Neural progenitor cell (in vitro differentiated cells): ENCODE results near the gene NOS1AP. TPM values are rescaled to one million over a fixed set of nuclear protein-coding genes. Genes with fewer than 3 reads are reported as not detected.

Experiments
- DNase-seq: peaks from one replicate; pipeline ENCODE4 v3.0.0-alpha.2; 2016; ENCODE audit warnings: low spot score
- H2AFZ ChIP-seq: fragments of 200-600 bp; sonication (generic); replicated peaks from 2 replicates; pipeline ENCODE4 v1.6.1; 2016; ENCODE audit warnings: antibody characterized with exemption
- H3F3A ChIP-seq: fragments of 200-600 bp; sonication (generic); 2 replicates; pipeline ENCODE4 v1.6.1; 2016; ENCODE audit warnings: antibody characterized with exemption, low read depth
- H3K27ac ChIP-seq: fragments of 200-600 bp; sonication (generic); 2 replicates; pipeline ENCODE4 v1.5.1; 2016; ENCODE audit warnings: mild to moderate bottlenecking
- H3K27me3 ChIP-seq: fragments of 200-600 bp; sonication (generic); 2 replicates; pipeline ENCODE4 v1.6.1; 2016; ENCODE audit warnings: mild to moderate bottlenecking, moderate library complexity
- H3K36me3 ChIP-seq: fragments of 200-600 bp; sonication (generic); 2 replicates; pipeline ENCODE4 v1.5.1; 2016
- H3K4me1 ChIP-seq: fragments of 200-600 bp; sonication (generic); 2 replicates; pipeline ENCODE4 v1.6.1; 2016; ENCODE audit warnings: mixed run types
- H3K4me2 ChIP-seq: fragments of 200-600 bp; sonication (generic); 2 replicates; pipeline ENCODE4 v1.6.1; 2016
- H3K4me3 ChIP-seq: fragments of 200-600 bp; sonication (generic); 2 replicates; pipeline ENCODE4 v1.5.1; 2016
- H3K79me2 ChIP-seq: fragments of 200-600 bp; sonication (generic); 2 replicates; pipeline ENCODE4 v1.6.1; 2016; ENCODE audit warnings: low read depth
- H3K9ac ChIP-seq: fragments of 200-600 bp; sonication (generic); 2 replicates; pipeline ENCODE4 v1.6.1; 2016
- H3K9me3 ChIP-seq: fragments of 200-600 bp; sonication (generic); 2 replicates; pipeline ENCODE4 v1.5.1; 2016; ENCODE audit warnings: low read depth
- H4K20me1 ChIP-seq: fragments of 200-600 bp; sonication (generic); 2 replicates; pipeline ENCODE4 v1.6.1; 2016; ENCODE audit warnings: low read depth
- H3K27ac Mint-ChIP-seq: 3 replicates; pipeline ENCODE4 v1.8.0; 2021; ENCODE audit warnings: mixed read lengths
- H3K27me3 Mint-ChIP-seq: 2 replicates; pipeline ENCODE4 v1.8.0; 2022; ENCODE audit warnings: low read depth, mild to moderate bottlenecking, inconsistent platforms, moderate library complexity, mixed read lengths; ENCODE audit not compliant: insufficient read depth
- H3K36me3 Mint-ChIP-seq: 3 replicates; pipeline ENCODE4 v1.8.0; 2021; ENCODE audit warnings: mixed read lengths
- H3K4me1 Mint-ChIP-seq: 3 replicates; pipeline ENCODE4 v1.8.0; 2021; ENCODE audit warnings: mixed read lengths
- H3K4me3 Mint-ChIP-seq: 3 replicates; pipeline ENCODE4 v1.8.0; 2021; ENCODE audit warnings: mild to moderate bottlenecking, moderate library complexity, mixed read lengths
- H3K9me3 Mint-ChIP-seq: 3 replicates; pipeline ENCODE4 v1.8.0; 2020; ENCODE audit warnings: mixed read lengths
- EZH2 ChIP-seq: fragments of 200-600 bp; sonication (generic); IDR thresholded peaks from 2 replicates; pipeline ENCODE4 v1.6.1; 2017; ENCODE audit warnings: antibody characterized with exemption, mild to moderate bottlenecking, moderate library complexity
- EZH2phosphoT487 ChIP-seq: fragments of 200-600 bp; sonication (generic); IDR thresholded peaks from 2 replicates; pipeline ENCODE4 v1.6.1; 2017; ENCODE audit warnings: antibody characterized with exemption
- total RNA-seq: library from RNA; depleted of rRNA; stranded (reverse); fragments of >200 nt; gene quantifications from 2 replicates; pipeline ENCODE4 v1.2.3, GENCODE V29; 2015; ENCODE audit warnings: low replicate concordance
- TF ChIP-seq, protein P1 (sequence below): fragments of 200-600 bp; sonication (generic); IDR thresholded peaks from 2 replicates; pipeline ENCODE4 v1.5.1; 2017; ENCODE audit warnings: antibody characterized with exemption, mild to moderate bottlenecking

NOS1AP gene
- total RNA-seq, 1 donor from 2014 or later = 2.4 TPM

DNA sequence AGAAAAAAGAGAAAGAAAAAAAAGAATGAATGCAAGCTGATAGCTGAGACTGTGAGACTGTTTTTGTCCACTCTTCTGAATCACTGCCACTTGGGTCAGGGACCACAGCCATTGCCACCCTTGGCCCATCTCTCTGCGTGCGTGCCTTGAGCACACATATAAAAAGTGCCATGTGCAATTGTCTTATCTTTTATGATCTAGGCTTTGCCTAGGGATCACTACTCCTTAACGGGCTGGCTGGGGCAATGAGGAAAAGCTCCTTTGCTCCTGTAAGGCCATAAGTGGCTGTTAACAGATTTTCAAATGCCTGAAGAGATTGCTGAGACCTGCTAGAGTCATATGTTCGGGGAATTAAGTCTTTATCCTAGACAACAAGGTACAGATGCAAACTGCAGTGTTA lies 299.0 kb downstream of the NOS1AP start:
- no peak overlapping the region for H3K4me3 ChIP-seq
- H3K9me3 ChIP-seq = no peaks in the 10 kb centered on the region
- no peaks in the 10 kb centered on the region for H3F3A ChIP-seq
- Mint-ChIP-seq H3K27me3 (peaks cover 2% of the 10 kb centered on the region), H3K4me1 (peaks cover 17% of the 10 kb centered on the region), H3K4me3 (no peak overlapping the region), H3K9me3 (no peaks in the 10 kb centered on the region), H3K36me3 (peaks cover 30% of the 10 kb centered on the region), H3K27ac (peak overlapping the region; percentile 74)
- H2AFZ ChIP-seq = no peak overlapping the region
- no peak for DNase-seq
- H3K4me1 ChIP-seq = no peaks in the 10 kb centered on the region
- H3K27ac ChIP-seq = no peak overlapping the region
- H3K4me2 ChIP-seq = no peak overlapping the region
- no peaks in the 10 kb centered on the region for H3K27me3 ChIP-seq
- H3K36me3 ChIP-seq = no peaks in the 10 kb centered on the region
- no peaks in the 10 kb centered on the region for H4K20me1 ChIP-seq
- no peaks in the 10 kb centered on the region for H3K79me2 ChIP-seq
- TF ChIP-seq, protein P1, sequence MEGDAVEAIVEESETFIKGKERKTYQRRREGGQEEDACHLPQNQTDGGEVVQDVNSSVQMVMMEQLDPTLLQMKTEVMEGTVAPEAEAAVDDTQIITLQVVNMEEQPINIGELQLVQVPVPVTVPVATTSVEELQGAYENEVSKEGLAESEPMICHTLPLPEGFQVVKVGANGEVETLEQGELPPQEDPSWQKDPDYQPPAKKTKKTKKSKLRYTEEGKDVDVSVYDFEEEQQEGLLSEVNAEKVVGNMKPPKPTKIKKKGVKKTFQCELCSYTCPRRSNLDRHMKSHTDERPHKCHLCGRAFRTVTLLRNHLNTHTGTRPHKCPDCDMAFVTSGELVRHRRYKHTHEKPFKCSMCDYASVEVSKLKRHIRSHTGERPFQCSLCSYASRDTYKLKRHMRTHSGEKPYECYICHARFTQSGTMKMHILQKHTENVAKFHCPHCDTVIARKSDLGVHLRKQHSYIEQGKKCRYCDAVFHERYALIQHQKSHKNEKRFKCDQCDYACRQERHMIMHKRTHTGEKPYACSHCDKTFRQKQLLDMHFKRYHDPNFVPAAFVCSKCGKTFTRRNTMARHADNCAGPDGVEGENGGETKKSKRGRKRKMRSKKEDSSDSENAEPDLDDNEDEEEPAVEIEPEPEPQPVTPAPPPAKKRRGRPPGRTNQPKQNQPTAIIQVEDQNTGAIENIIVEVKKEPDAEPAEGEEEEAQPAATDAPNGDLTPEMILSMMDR = no peak
- no peak for TF ChIP-seq EZH2
- TF ChIP-seq EZH2phosphoT487 = no peak
- no peak overlapping the region for H3K9ac ChIP-seq

DNA sequence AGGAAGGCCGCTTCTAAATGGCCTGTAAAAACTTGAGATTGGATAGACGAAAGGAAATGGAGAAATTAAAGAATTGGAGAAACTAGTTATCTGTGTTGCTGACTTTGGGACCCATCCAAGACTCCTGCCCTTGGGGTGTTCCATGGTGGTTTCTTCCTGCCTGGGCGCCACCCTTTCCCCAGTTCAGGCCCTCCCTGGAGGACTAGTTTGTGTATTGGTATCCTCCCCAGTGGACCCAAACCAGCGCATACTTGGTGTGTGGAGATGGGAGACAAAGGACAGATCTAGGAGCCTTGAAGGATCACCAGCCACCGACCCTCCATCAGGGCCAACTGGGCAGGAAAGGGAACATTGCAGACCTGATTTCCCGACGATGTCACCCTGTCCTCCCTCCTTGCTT lies 300.1 kb downstream of the NOS1AP start:
- no peaks in the 10 kb centered on the region for H3K36me3 ChIP-seq
- H3K9me3 ChIP-seq = no peaks in the 10 kb centered on the region
- H3F3A ChIP-seq = no peaks in the 10 kb centered on the region
- no peaks in the 10 kb centered on the region for H3K79me2 ChIP-seq
- H4K20me1 ChIP-seq = no peaks in the 10 kb centered on the region
- DNase-seq = no peak
- no peak overlapping the region for H2AFZ ChIP-seq
- H3K4me2 ChIP-seq = no peak overlapping the region
- Mint-ChIP-seq H3K36me3 (peaks cover 27% of the 10 kb centered on the region), H3K27me3 (peaks cover 2% of the 10 kb centered on the region), H3K4me1 (peaks cover 14% of the 10 kb centered on the region), H3K27ac (no peak overlapping the region), H3K9me3 (no peaks in the 10 kb centered on the region), H3K4me3 (no peak overlapping the region)
- no peaks in the 10 kb centered on the region for H3K27me3 ChIP-seq
- H3K4me1 ChIP-seq = no peaks in the 10 kb centered on the region
- TF ChIP-seq EZH2phosphoT487 (no peak), EZH2 (no peak)
- TF ChIP-seq, protein P1 = no peak
- H3K27ac ChIP-seq = no peak overlapping the region
- H3K9ac ChIP-seq = no peak overlapping the region
- no peak overlapping the region for H3K4me3 ChIP-seq

DNA sequence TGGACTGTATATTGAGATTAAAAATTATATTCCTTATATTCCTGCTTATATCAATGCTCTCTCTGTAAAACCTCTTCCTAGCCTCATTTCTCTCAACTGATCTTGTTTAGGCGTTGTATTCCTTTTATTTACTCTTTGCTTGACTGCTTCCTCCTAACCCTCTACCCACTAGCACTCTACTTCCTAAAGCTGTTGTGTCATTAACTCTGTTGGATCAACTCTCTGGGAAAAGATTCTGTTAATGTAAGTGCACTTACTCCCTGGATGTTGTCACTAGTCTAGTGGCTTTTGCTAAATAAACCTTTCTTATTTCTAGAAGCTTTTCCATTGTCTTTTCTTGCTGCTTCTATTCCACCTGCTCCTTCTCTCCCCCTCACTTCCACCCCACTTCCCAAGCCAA lies 300.7 kb downstream of the NOS1AP start:
- H3K9me3 ChIP-seq = no peaks in the 10 kb centered on the region
- H3K36me3 ChIP-seq = no peaks in the 10 kb centered on the region
- H4K20me1 ChIP-seq = no peaks in the 10 kb centered on the region
- no peaks in the 10 kb centered on the region for H3F3A ChIP-seq
- no peaks in the 10 kb centered on the region for H3K4me1 ChIP-seq
- Mint-ChIP-seq H3K4me3 (no peak overlapping the region), H3K36me3 (peaks cover 29% of the 10 kb centered on the region), H3K27ac (no peak overlapping the region), H3K9me3 (no peaks in the 10 kb centered on the region), H3K27me3 (no peaks in the 10 kb centered on the region), H3K4me1 (peaks cover 14% of the 10 kb centered on the region)
- no peak overlapping the region for H3K27ac ChIP-seq
- TF ChIP-seq EZH2 (no peak), EZH2phosphoT487 (no peak)
- TF ChIP-seq, protein P1 = no peak
- no peak overlapping the region for H2AFZ ChIP-seq
- H3K79me2 ChIP-seq = no peaks in the 10 kb centered on the region
- H3K4me2 ChIP-seq = no peak overlapping the region
- no peak overlapping the region for H3K9ac ChIP-seq
- DNase-seq = no peak
- H3K4me3 ChIP-seq = no peak overlapping the region
- no peaks in the 10 kb centered on the region for H3K27me3 ChIP-seq
